H9 (cell line): ENCODE results near the gene TANK. TPM values are rescaled to one million over a fixed set of nuclear protein-coding genes. Genes with fewer than 3 reads are reported as not detected.

Experiments
- DNase-seq: peaks from one replicate; pipeline ENCODE4 v3.0.0-alpha.2; 2017
- H2AFZ ChIP-seq: one replicate; pipeline ENCODE4 v1.6.1; 2013; ENCODE audit warnings: mild to moderate bottlenecking, low read length, control low read depth, moderate library complexity
- H2AK5ac ChIP-seq: 2 replicates; pipeline ENCODE4 v1.6.1; 2013; ENCODE audit warnings: low read length, control low read depth, mixed read lengths; ENCODE audit not compliant: insufficient read length
- H2BK120ac ChIP-seq: one replicate; pipeline ENCODE4 v1.6.1; 2013; ENCODE audit warnings: low read depth, mild to moderate bottlenecking, low read length, control low read depth, inconsistent platforms; ENCODE audit not compliant: poor library complexity, severe bottlenecking
- H2BK12ac ChIP-seq: 2 replicates; pipeline ENCODE4 v1.6.1; 2013; ENCODE audit warnings: low read length, control low read depth, mixed read lengths, low read depth; ENCODE audit not compliant: insufficient read length
- H2BK15ac ChIP-seq: 2 replicates; pipeline ENCODE4 v1.6.1; 2013; ENCODE audit warnings: low read depth, low read length, control low read depth
- H2BK20ac ChIP-seq: one replicate; pipeline ENCODE4 v1.6.1; 2013; ENCODE audit warnings: low read depth, mild to moderate bottlenecking, low read length, control low read depth, inconsistent platforms; ENCODE audit not compliant: poor library complexity, severe bottlenecking
- H2BK5ac ChIP-seq: 2 replicates; pipeline ENCODE4 v1.6.1; 2013; ENCODE audit warnings: low read length, control low read depth, mixed read lengths; ENCODE audit not compliant: insufficient read length
- H3K14ac ChIP-seq: 2 replicates; pipeline ENCODE4 v1.6.1; 2013; ENCODE audit warnings: low read length, control low read depth; ENCODE audit not compliant: insufficient read depth
- H3K18ac ChIP-seq: 2 replicates; pipeline ENCODE4 v1.6.1; 2013; ENCODE audit warnings: low read depth, mild to moderate bottlenecking, mixed read lengths, low read length, control low read depth; ENCODE audit not compliant: insufficient read length
- H3K23ac ChIP-seq: 2 replicates; pipeline ENCODE4 v1.6.1; 2013; ENCODE audit warnings: low read length, control low read depth, mixed read lengths, low read depth; ENCODE audit not compliant: insufficient read length
- H3K23me2 ChIP-seq: 2 replicates; pipeline ENCODE4 v1.6.1; 2013; ENCODE audit warnings: low read depth, mild to moderate bottlenecking, mixed read lengths, low read length, control low read depth; ENCODE audit not compliant: insufficient read length, poor library complexity, severe bottlenecking
- H3K27ac ChIP-seq: 2 replicates; pipeline ENCODE4 v1.5.1; 2013; ENCODE audit warnings: low read length, control low read depth, mixed read lengths, low read depth; ENCODE audit not compliant: insufficient read length
- H3K27me3 ChIP-seq: 2 replicates; pipeline ENCODE4 v1.6.1; 2013; ENCODE audit warnings: low read length, control low read depth, inconsistent platforms; ENCODE audit not compliant: insufficient read depth
- H3K4ac ChIP-seq: 2 replicates; pipeline ENCODE4 v1.6.1; 2013; ENCODE audit warnings: low read depth, mild to moderate bottlenecking, control low read depth, inconsistent platforms, low read length, moderate library complexity
- H3K4me1 ChIP-seq: 2 replicates; pipeline ENCODE4 v1.6.1; 2013; ENCODE audit warnings: low read length, control low read depth, inconsistent platforms; ENCODE audit not compliant: insufficient read depth
- H3K4me2 ChIP-seq: 2 replicates; pipeline ENCODE4 v1.6.1; 2013; ENCODE audit warnings: low read length, control low read depth, mixed read lengths; ENCODE audit not compliant: insufficient read length, insufficient read depth
- H3K56ac ChIP-seq: 2 replicates; pipeline ENCODE4 v1.6.1; 2013; ENCODE audit warnings: low read depth, mild to moderate bottlenecking, mixed read lengths, low read length, control low read depth; ENCODE audit not compliant: insufficient read length
- H3K79me1 ChIP-seq: 2 replicates; pipeline ENCODE4 v1.6.1; 2013; ENCODE audit warnings: low read depth, mild to moderate bottlenecking, moderate library complexity, low read length, control low read depth, inconsistent platforms; ENCODE audit not compliant: insufficient read depth, poor library complexity, severe bottlenecking
- H3K79me2 ChIP-seq: 2 replicates; pipeline ENCODE4 v1.6.1; 2013; ENCODE audit warnings: low read length, control low read depth, inconsistent platforms; ENCODE audit not compliant: insufficient read depth
- H3K9ac ChIP-seq: 2 replicates; pipeline ENCODE4 v1.6.1; 2013; ENCODE audit warnings: low read length, control low read depth, mixed read lengths; ENCODE audit not compliant: insufficient read length; ENCODE audit errors: extremely low read depth
- H3K9me3 ChIP-seq: one replicate; pipeline ENCODE4 v1.6.1; 2013; ENCODE audit warnings: low read depth, low read length, inconsistent platforms; ENCODE audit not compliant: control insufficient read depth
- H3T11ph ChIP-seq: one replicate; pipeline ENCODE4 v1.6.1; 2013; ENCODE audit warnings: mild to moderate bottlenecking, low read length, control low read depth, inconsistent platforms
- H4K20me1 ChIP-seq: one replicate; pipeline ENCODE4 v1.6.1; 2013; ENCODE audit not compliant: control insufficient read depth, insufficient read length, insufficient read depth
- H4K5ac ChIP-seq: 2 replicates; pipeline ENCODE4 v1.6.1; 2013; ENCODE audit warnings: low read depth, mild to moderate bottlenecking, mixed read lengths, low read length, control low read depth; ENCODE audit not compliant: insufficient read length
- H4K8ac ChIP-seq: replicated peaks from 2 replicates; pipeline ENCODE4 v1.6.1; 2013; ENCODE audit warnings: low read length, control low read depth, mixed read lengths, low read depth; ENCODE audit not compliant: insufficient read length
- H4K91ac ChIP-seq: 2 replicates; pipeline ENCODE4 v1.6.1; 2013; ENCODE audit warnings: low read depth, mild to moderate bottlenecking, moderate library complexity, mixed read lengths, low read length, control low read depth; ENCODE audit not compliant: insufficient read length
- H3K27ac Mint-ChIP-seq, 3 experiments: 2 replicates in 2 of 3; 3 replicates in 1 of 3; pipeline ENCODE4 v1.8.0; 2020 to 2021; ENCODE audit warnings: mixed read lengths in 3 of 3, mild to moderate bottlenecking in 1 of 3, moderate library complexity in 1 of 3
- H3K27me3 Mint-ChIP-seq: 2 replicates; pipeline ENCODE4 v1.8.0; 2021; ENCODE audit warnings: low read depth, mild to moderate bottlenecking, moderate library complexity, mixed read lengths
- H3K36me3 Mint-ChIP-seq, 3 experiments: 2 replicates in 2 of 3; 3 replicates in 1 of 3; pipeline ENCODE4 v1.8.0; 2020 to 2021; ENCODE audit warnings: low read depth in 3 of 3, mixed read lengths in 3 of 3; ENCODE audit not compliant: insufficient read depth in 1 of 3
- H3K4me1 Mint-ChIP-seq, 2 experiments: 2 replicates each; pipeline ENCODE4 v1.8.0; 2020; ENCODE audit warnings: mixed read lengths in 2 of 2
- H3K4me3 Mint-ChIP-seq, 2 experiments: 2 replicates in 1 of 2; 3 replicates in 1 of 2; pipeline ENCODE4 v1.8.0; 2020 to 2021; ENCODE audit warnings: mild to moderate bottlenecking in 2 of 2, mixed read lengths in 2 of 2, moderate library complexity in 1 of 2
- H3K9me3 Mint-ChIP-seq, 2 experiments: 2 replicates in 1 of 2; 3 replicates in 1 of 2; pipeline ENCODE4 v1.8.0; 2020; ENCODE audit warnings: mild to moderate bottlenecking in 2 of 2, mixed read lengths in 2 of 2, moderate library complexity in 1 of 2
- CTCF ChIP-seq: fragments of 200-600 bp; sonication (generic); conservative IDR thresholded peaks from 3 replicates; pipeline ENCODE4 v1.8.0; 2021; ENCODE audit warnings: antibody characterized with exemption, mild to moderate bottlenecking
- WGBS: extraction: QIAGEN DNeasy Blood & Tissue Kit; methylation state at CpG from one replicate; pipeline ENCODE4 v1.1.7; 2013; ENCODE audit warnings: missing lambda C conversion rate, low lambda C conversion rate, mixed read lengths; ENCODE audit not compliant: insufficient read length; ENCODE audit errors: extremely low coverage; 5-methylcytosine and 5-hydroxymethylcytosine counted together
- total RNA-seq: library from RNA; stranded (reverse); gene quantifications from 2 replicates; pipeline ENCODE4 v1.2.1, GENCODE V29; 2021

Gene TANK
- total RNA-seq, 1 experiment from 2014 or later = 23.9 TPM

GRCh38 chr2:161207941-161208340, 47.7 kb downstream of the TANK start:
- Histone ChIP-seq H3K79me1 (no peaks in the 10 kb centered on the region), H2BK12ac (no peak overlapping the region), H2AK5ac (no peak overlapping the region), H3K9ac (no peak overlapping the region), H3K27me3 (no peaks in the 10 kb centered on the region), H3K4me1 (no peaks in the 10 kb centered on the region), H2BK5ac (no peak overlapping the region), H3T11ph (no peak overlapping the region), H3K27ac (no peak overlapping the region), H4K8ac (no peak overlapping the region), H3K23me2 (no peaks in the 10 kb centered on the region), H2BK15ac (no peak overlapping the region), H4K20me1 (no peaks in the 10 kb centered on the region), H2AFZ (no peak overlapping the region), H3K23ac (no peak overlapping the region), H4K5ac (no peak overlapping the region), H4K91ac (no peak overlapping the region), H3K4me2 (no peak overlapping the region), H3K18ac (no peak overlapping the region), H3K79me2 (no peaks in the 10 kb centered on the region), H3K56ac (no peak overlapping the region), H3K14ac (no peak overlapping the region), H3K4ac (no peak overlapping the region), H3K9me3 (no peaks in the 10 kb centered on the region), H2BK120ac (no peak overlapping the region), H2BK20ac (no peak overlapping the region)
- Mint-ChIP-seq H3K4me1 (peaks cover 4 to 6% of the 10 kb centered on the region in 2 experiments), H3K36me3 (peaks cover 0 to 9% (median 3%) of the 10 kb centered on the region in 3 experiments; a peak in 5 of 7 replicates), H3K27me3 (no peaks in the 10 kb centered on the region), H3K4me3 (no peak overlapping the region), H3K27ac (peak overlapping the region in 1 of 3 experiments; percentile 93; a peak in 3 of 7 replicates), H3K9me3 (no peaks in the 10 kb centered on the region)
- WGBS = no CpG with 5 or more reads among the region's 1 CpG
- no peak for TF ChIP-seq CTCF
- no peak for DNase-seq
